ENCODE measurements around the gene USH1C. TPM values are rescaled to one million over a fixed set of nuclear protein-coding genes. Genes with fewer than 3 reads are reported as not detected.

The USH1C gene
- total and polyA plus RNA-seq, 10 donors: 0.12 TPM; not detected in 9

GRCh38 chr11:17462940-17463339 lies 81.3 kb downstream of the USH1C start:
- intact Hi-C loops (cut with DNase I; ENCODE audit: low total_unique reads): no loop called here
- no peak overlapping the region for H3K27ac ChIP-seq
- TF ChIP-seq, protein P1, sequence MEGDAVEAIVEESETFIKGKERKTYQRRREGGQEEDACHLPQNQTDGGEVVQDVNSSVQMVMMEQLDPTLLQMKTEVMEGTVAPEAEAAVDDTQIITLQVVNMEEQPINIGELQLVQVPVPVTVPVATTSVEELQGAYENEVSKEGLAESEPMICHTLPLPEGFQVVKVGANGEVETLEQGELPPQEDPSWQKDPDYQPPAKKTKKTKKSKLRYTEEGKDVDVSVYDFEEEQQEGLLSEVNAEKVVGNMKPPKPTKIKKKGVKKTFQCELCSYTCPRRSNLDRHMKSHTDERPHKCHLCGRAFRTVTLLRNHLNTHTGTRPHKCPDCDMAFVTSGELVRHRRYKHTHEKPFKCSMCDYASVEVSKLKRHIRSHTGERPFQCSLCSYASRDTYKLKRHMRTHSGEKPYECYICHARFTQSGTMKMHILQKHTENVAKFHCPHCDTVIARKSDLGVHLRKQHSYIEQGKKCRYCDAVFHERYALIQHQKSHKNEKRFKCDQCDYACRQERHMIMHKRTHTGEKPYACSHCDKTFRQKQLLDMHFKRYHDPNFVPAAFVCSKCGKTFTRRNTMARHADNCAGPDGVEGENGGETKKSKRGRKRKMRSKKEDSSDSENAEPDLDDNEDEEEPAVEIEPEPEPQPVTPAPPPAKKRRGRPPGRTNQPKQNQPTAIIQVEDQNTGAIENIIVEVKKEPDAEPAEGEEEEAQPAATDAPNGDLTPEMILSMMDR (IDR thresholded peaks at IDR 0.05 in 8 of 11, conservative IDR thresholded peaks at IDR 0.05 in 3 of 11): no peak
- TF ChIP-seq POLR2AphosphoS5 (IDR thresholded peaks at IDR 0.05): no peak
- no peak for TF ChIP-seq POLR2A (IDR thresholded peaks at IDR 0.05)
- no peak for DNase-seq
- H3K27me3 ChIP-seq (replicated peaks in 1 of 7): peaks cover 0 to 22% (median 0%) of the 10 kb centered on the region in 7 donors
- no peaks in the 10 kb centered on the region for H3K9me3 ChIP-seq
- H3K4me1 ChIP-seq: no peaks in the 10 kb centered on the region
- no peak overlapping the region for H3K4me3 ChIP-seq
- no peaks in the 10 kb centered on the region for H3K36me3 ChIP-seq
- 69 to 83% (median 78%) methylated on average over 13 of the region's 13 CpGs for whole genome bisulfite sequencing, 5 donors

- H3K27ac ChIP-seq: no peak overlapping the region
- H3K36me3 ChIP-seq: no peaks in the 10 kb centered on the region
- H3K4me3 ChIP-seq: no peak overlapping the region
- 87 to 93% (median 92%) methylated on average over 12 of the region's 12 CpGs; no CpG with 5 or more reads in 1 of the 5 donors for WGBS, 5 donors
- H3K9me3 ChIP-seq: no peaks in the 10 kb centered on the region
- no peaks in the 10 kb centered on the region for H3K4me1 ChIP-seq
- intact Hi-C loops (cut with DNase I; ENCODE audit: low total_unique reads): no loop called here
- peaks cover 0 to 22% (median 0%) of the 10 kb centered on the region in 7 donors for H3K27me3 ChIP-seq (replicated peaks in 1 of 7)
- DNase-seq: no peak
- TF ChIP-seq POLR2AphosphoS5 (IDR thresholded peaks at IDR 0.05) (no peak), POLR2A (IDR thresholded peaks at IDR 0.05) (no peak)
- TF ChIP-seq, protein P1 (IDR thresholded peaks at IDR 0.05 in 8 of 11, conservative IDR thresholded peaks at IDR 0.05 in 3 of 11): no peak
Measured at GRCh38 chr11:17460406-17460805, 83.8 kb downstream of the USH1C start.

DNA sequence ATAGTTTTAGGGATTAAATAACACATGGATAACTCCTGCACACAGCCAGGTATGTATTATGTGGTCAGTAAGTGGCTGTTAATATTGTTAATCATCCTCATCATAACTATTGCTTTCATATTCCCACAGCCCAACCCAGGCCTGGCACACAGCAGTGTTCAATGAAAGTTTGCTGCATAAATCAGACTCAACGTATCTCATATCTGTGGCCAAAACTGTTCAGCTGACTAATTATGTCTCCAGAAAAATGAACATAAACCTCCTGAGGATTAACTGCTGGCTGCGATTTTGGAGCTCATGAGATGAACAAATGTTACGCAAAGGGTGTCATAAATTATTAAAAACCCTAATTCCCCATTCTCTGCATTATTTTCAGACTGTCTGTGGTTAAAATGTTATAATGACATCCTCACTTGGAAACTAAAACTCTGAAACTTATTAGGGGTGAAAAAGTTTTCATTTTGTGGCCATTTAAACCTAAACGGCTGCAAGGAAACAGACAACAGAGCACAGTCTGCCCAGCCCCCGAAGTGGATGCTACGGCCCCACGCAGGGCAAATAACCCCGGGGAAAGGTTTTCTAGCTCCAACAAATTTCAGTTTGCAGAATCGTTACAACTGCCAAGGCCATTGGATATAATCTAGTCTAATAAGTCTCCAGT lies 84.8 kb downstream of the USH1C start:
- H3K4me1 ChIP-seq: no peaks in the 10 kb centered on the region
- peaks cover 0 to 14% (median 0%) of the 10 kb centered on the region in 7 donors for H3K27me3 ChIP-seq (replicated peaks in 1 of 7)
- H3K27ac ChIP-seq: no peak overlapping the region
- H3K36me3 ChIP-seq: no peaks in the 10 kb centered on the region
- TF ChIP-seq POLR2AphosphoS5 (IDR thresholded peaks at IDR 0.05) (no peak), POLR2A (IDR thresholded peaks at IDR 0.05) (no peak)
- no peaks in the 10 kb centered on the region for H3K9me3 ChIP-seq
- H3K4me3 ChIP-seq: no peak overlapping the region
- intact Hi-C loops (cut with DNase I; ENCODE audit: low total_unique reads): no loop called here
- WGBS, 5 donors: 75 to 87% (median 80%) methylated on average over 9 of the region's 9 CpGs
- no peak for DNase-seq

- 38 to 62% (median 46%) methylated on average over 8 of the region's 8 CpGs for WGBS, 5 donors
- no peak for TF ChIP-seq POLR2AphosphoS5 (IDR thresholded peaks at IDR 0.05)
- TF ChIP-seq, protein P1 (IDR thresholded peaks at IDR 0.05 in 8 of 11, conservative IDR thresholded peaks at IDR 0.05 in 3 of 11): no peak
- no peak for TF ChIP-seq POLR2A (IDR thresholded peaks at IDR 0.05)
- Histone ChIP-seq H3K4me3 (no peak overlapping the region), H3K9me3 (no peaks in the 10 kb centered on the region), H3K27me3 (replicated peaks in 1 of 7) (peaks cover 0 to 14% (median 0%) of the 10 kb centered on the region in 7 donors), H3K27ac (no peak overlapping the region), H3K4me1 (no peaks in the 10 kb centered on the region), H3K36me3 (no peaks in the 10 kb centered on the region)
- intact Hi-C loops (cut with DNase I; ENCODE audit: low total_unique reads): no loop called here
- DNase-seq: no peak
Measured at GRCh38 chr11:17458268-17458667, 85.9 kb downstream of the USH1C start.

Measured in spleen (tissue), 11 donors.